ENCODE data around the gene NAXE. TPM values are rescaled to one million over a fixed set of nuclear protein-coding genes. Genes with fewer than 3 reads are reported as not detected.
"Not testable (repeated sequence)": the region's sequence is repeated elsewhere in the genome, so short reads cannot be mapped to it uniquely, and the experiment has no call there.

NAXE gene
- total RNA-seq, 1 donor from 2014 or later: 75.6 TPM

GRCh38 chr1:156601892-156602291, 10.3 kb downstream of the NAXE start:
- Mint-ChIP-seq H3K9me3 (no peaks in the 10 kb centered on the region), H3K27me3 (no peaks in the 10 kb centered on the region), H3K4me1 (peaks cover 44% of the 10 kb centered on the region), H3K27ac (peak overlapping the region; percentile 99), H3K4me3 (peak overlapping the region; percentile 99), H3K36me3 (ENCODE audit: low read depth) (peaks cover 33% of the 10 kb centered on the region)
- no peak for TF ChIP-seq CTCF (IDR thresholded peaks at IDR 0.05)
- ChIA-PET CTCF (interaction anchor here (0.6 to 1.0 kb wide), 3 partner anchors 26 to 216 kb away, joined by 3 read pairs; no protein-coding TSS in a partner anchor), POLR2A (interaction anchor here (0.6 to 3.3 kb wide), 10 partner anchors 10 to 145 kb away, joined by 3 to 32 read pairs (median 8); partner anchors contain the start of genes MEF2D and NAXE)
- peak; percentile 45 for ATAC-seq (ENCODE audit: low read depth)
- intact Hi-C loops (cut with micrococcal nuclease): loop anchor here (1.0 to 2.0 kb wide), 3 partner anchors 11 to 145 kb away; partner anchors contain the start of gene NAXE
- DNase-seq: no peak

- intact Hi-C loops (cut with micrococcal nuclease): no loop called here
- CTCF ChIA-PET: interaction anchor here (0.5 to 1.5 kb wide), 3 partner anchors 12 to 216 kb away, joined by 3 to 4 read pairs (median 3); no protein-coding TSS in a partner anchor
- H3K27ac Mint-ChIP-seq: peak overlapping the region; percentile 36
- no peaks in the 10 kb centered on the region for H3K27me3 Mint-ChIP-seq
- no peak for DNase-seq
- H3K4me3 Mint-ChIP-seq: peak overlapping the region; percentile 42
- peaks cover 51% of the 10 kb centered on the region for H3K4me1 Mint-ChIP-seq
- POLR2A ChIA-PET: interaction anchor here (0.6 to 3.3 kb wide), 5 partner anchors 11 to 145 kb away, joined by 3 to 32 read pairs (median 12); partner anchors contain the start of genes MEF2D and NAXE
- no peaks in the 10 kb centered on the region for H3K9me3 Mint-ChIP-seq
- no peak for TF ChIP-seq CTCF (IDR thresholded peaks at IDR 0.05)
- peaks cover 27% of the 10 kb centered on the region for H3K36me3 Mint-ChIP-seq (ENCODE audit: low read depth)
- ATAC-seq (ENCODE audit: low read depth): no peak
These were observed 11.0 kb downstream of the NAXE start for GRCh38 chr1:156602557-156602993.

GRCh38 chr1:156607344-156607743, 15.8 kb downstream of the NAXE start:
- not testable (repeated sequence) for H3K27me3 Mint-ChIP-seq; H3K36me3 Mint-ChIP-seq (ENCODE audit: low read depth); H3K9me3 Mint-ChIP-seq; DNase-seq
- Mint-ChIP-seq H3K27ac (peak overlapping the region; percentile 63), H3K4me1 (peaks cover 30% of the 10 kb centered on the region), H3K4me3 (peak overlapping the region; percentile 19)
- peak; percentile 80 for ATAC-seq (ENCODE audit: low read depth)
- CTCF ChIA-PET: interaction anchor here (1.2 to 2.1 kb wide), 8 partner anchors 17 to 221 kb away, joined by 5 to 47 read pairs (median 11); partner anchors contain the start of gene MEF2D
- POLR2A ChIA-PET: interaction anchor here (1.2 to 2.1 kb wide), 4 partner anchors 13 to 127 kb away, joined by 5 to 22 read pairs (median 8); partner anchors contain the start of gene MEF2D
- intact Hi-C loops (cut with micrococcal nuclease): loop anchor here (1.0 kb wide), 1 partner anchor 107 kb away; the partner anchor contains the start of gene MEF2D

GRCh38 chr1:156608036-156608674, 16.6 kb downstream of the NAXE start:
- H3K9me3 Mint-ChIP-seq: no peaks in the 10 kb centered on the region
- ChIA-PET POLR2A (interaction anchor here (0.7 to 2.1 kb wide), 8 partner anchors 14 to 395 kb away, joined by 3 to 22 read pairs (median 5); partner anchors contain the start of genes MEF2D and PMF1), CTCF (interaction anchor here (0.5 to 2.1 kb wide), 33 partner anchors 8 to 252 kb away, joined by 3 to 47 read pairs (median 4); partner anchors contain the start of genes IQGAP3, MEF2D and NAXE)
- no peak for DNase-seq
- peaks cover 5% of the 10 kb centered on the region for H3K27me3 Mint-ChIP-seq
- ATAC-seq (ENCODE audit: low read depth): peak; percentile 78
- intact Hi-C loops (cut with micrococcal nuclease): loop anchor here (1.0 kb wide), 5 partner anchors 24 to 223 kb away; no protein-coding TSS in a partner anchor
- H3K4me3 Mint-ChIP-seq: peak overlapping the region; percentile 55
- TF ChIP-seq CTCF (IDR thresholded peaks at IDR 0.05): peak; percentile 45
- H3K4me1 Mint-ChIP-seq: peaks cover 27% of the 10 kb centered on the region
- no peaks in the 10 kb centered on the region for H3K36me3 Mint-ChIP-seq (ENCODE audit: low read depth)
- peak overlapping the region; percentile 73 for H3K27ac Mint-ChIP-seq

GRCh38 chr1:156608981-156609380, 17.4 kb downstream of the NAXE start:
- intact Hi-C loops (cut with micrococcal nuclease): loop anchor here (1.0 kb wide), 5 partner anchors 25 to 224 kb away; no protein-coding TSS in a partner anchor
- no peak overlapping the region for H3K4me3 Mint-ChIP-seq
- H3K9me3 Mint-ChIP-seq: no peaks in the 10 kb centered on the region
- no peaks in the 10 kb centered on the region for H3K36me3 Mint-ChIP-seq (ENCODE audit: low read depth)
- no peak overlapping the region for H3K27ac Mint-ChIP-seq
- ATAC-seq (ENCODE audit: low read depth) (peak; percentile 67), DNase-seq (no peak)
- TF ChIP-seq CTCF (IDR thresholded peaks at IDR 0.05): no peak
- CTCF ChIA-PET: interaction anchor here (0.8 to 2.1 kb wide), 29 partner anchors 9 to 251 kb away, joined by 3 to 47 read pairs (median 4); partner anchors contain the start of gene IQGAP3
- POLR2A ChIA-PET: interaction anchor here (0.6 to 2.1 kb wide), 5 partner anchors 8 to 223 kb away, joined by 3 to 22 read pairs (median 4); no protein-coding TSS in a partner anchor
- H3K27me3 Mint-ChIP-seq: peaks cover 7% of the 10 kb centered on the region
- peaks cover 27% of the 10 kb centered on the region for H3K4me1 Mint-ChIP-seq

GRCh38 chr1:156610072-156610471, 18.5 kb downstream of the NAXE start:
- POLR2A ChIA-PET; intact Hi-C loops (cut with micrococcal nuclease): not testable (repeated sequence)

More at GRCh38 chr1:156610072-156610471, 18.5 kb downstream of the NAXE start:
- not testable (repeated sequence) for H3K4me3 Mint-ChIP-seq; ATAC-seq (ENCODE audit: low read depth); DNase-seq; H3K36me3 Mint-ChIP-seq (ENCODE audit: low read depth); H3K27ac Mint-ChIP-seq; H3K9me3 Mint-ChIP-seq
- CTCF ChIA-PET: interaction anchor here (0.7 to 1.2 kb wide), 3 partner anchors 14 to 225 kb away, joined by 3 to 5 read pairs (median 4); no protein-coding TSS in a partner anchor
- peaks cover 27% of the 10 kb centered on the region for H3K4me1 Mint-ChIP-seq
- H3K27me3 Mint-ChIP-seq: peaks cover 15% of the 10 kb centered on the region

Measured in activated B cell treated with CpG ODN at 0.5 μM for 24 hours (primary cell).